ENCODE results near the gene RNF39. TPM values are rescaled to one million over a fixed set of nuclear protein-coding genes. Genes with fewer than 3 reads are reported as not detected.
A peak's percentile ranks its signal among the peaks of the same experiment; 100 is the strongest.
"Not testable (repeated sequence)": the region's sequence is repeated elsewhere in the genome, so short reads cannot be mapped to it uniquely, and the experiment has no call there.

The RNF39 gene
- not detected for total RNA-seq

DNA sequence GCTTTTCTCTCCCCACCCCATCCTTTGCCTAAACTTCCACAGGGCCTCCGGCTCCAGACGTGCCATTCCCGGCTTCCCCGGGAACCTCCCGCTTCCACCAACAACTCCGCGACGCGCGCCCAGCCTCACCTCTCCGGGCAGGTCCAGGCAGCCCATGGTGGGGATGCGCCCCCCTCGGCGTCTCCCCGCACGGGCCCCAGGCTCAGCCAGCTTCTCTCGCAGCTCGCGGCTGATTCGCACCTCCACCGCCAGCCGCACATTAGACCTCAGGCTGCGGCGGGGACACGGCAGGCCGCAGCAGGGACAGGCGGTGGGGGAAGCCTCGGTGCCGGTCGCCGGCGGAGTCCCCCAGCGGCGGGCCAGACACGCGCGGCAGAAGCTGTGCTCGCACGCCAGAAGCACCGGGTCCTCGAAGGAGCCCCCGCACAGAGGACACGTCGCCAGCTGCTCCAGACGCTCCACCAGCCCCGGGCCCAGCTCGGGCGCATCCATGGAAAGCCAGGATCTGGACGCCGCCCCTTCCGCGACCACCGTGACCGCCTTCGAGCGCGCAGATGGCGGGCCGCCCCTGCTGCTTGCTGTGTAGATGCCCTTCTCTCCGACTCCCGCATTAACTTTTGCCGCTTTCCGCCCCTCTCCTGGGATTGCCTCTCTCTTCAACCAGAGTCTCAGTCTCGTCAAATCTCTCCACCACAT lies at the start of gene RNF39:
TSS of gene RNF39 (minus strand) at position 676 of the 696 bp plus-strand sequence. CDS start at position 492, 184 bp downstream.
- H3K4me3 ChIP-seq, result peak within 1 kb of the TSS in 2 of 4 donors; percentile 13
- no peak for DNase-seq
- intact Hi-C loops (cut with DNase I; ENCODE audit: low total_unique reads), result no loop called here

GRCh38 chr6:30122515-30122914 lies 46.9 kb upstream of the RNF39 start:
- no peak for TF ChIP-seq POLR2A (IDR thresholded peaks at IDR 0.05)
- TF ChIP-seq CTCF (IDR thresholded peaks at IDR 0.05 in 4 of 5, conservative IDR thresholded peaks at IDR 0.05 in 1 of 5), result no peak
- Histone ChIP-seq H3K36me3 (no peaks in the 10 kb centered on the region), H3K4me3 (no peak overlapping the region), H3K27ac (no peak overlapping the region), H3K4me1 (peaks cover 0 to under 1% of the 10 kb centered on the region in 2 donors), H3K27me3 (peaks cover 7 to 13% (median 8%) of the 10 kb centered on the region in 3 donors), H3K9me3 (no peaks in the 10 kb centered on the region)
- intact Hi-C loops (cut with DNase I; ENCODE audit: low total_unique reads), result no loop called here
- DNase-seq, result no peak
- ATAC-seq, result no peak
- in situ Hi-C loops (cut with MboI; ENCODE audit: low sequenced_read_pairs in 4 of 4), result no loop called here

More for the DNA sequence above, at the start of gene RNF39:
- Histone ChIP-seq H3K27me3 (peaks cover 50 to 76% (median 68%) of the 10 kb centered on the region in 3 donors), H3K4me1 (peaks cover 7 to 13% of the 10 kb centered on the region in 2 donors), H3K27ac (no peak within 1 kb of the TSS), H3K9me3 (no peaks in the 10 kb centered on the region), H3K36me3 (peaks cover 0 to under 1% of the 10 kb centered on the region in 2 donors)
- no peak for ATAC-seq
- in situ Hi-C loops (cut with MboI; ENCODE audit: low sequenced_read_pairs in 4 of 4), result no loop called here
- TF ChIP-seq CTCF (IDR thresholded peaks at IDR 0.05 in 4 of 5, conservative IDR thresholded peaks at IDR 0.05 in 1 of 5) (no peak), POLR2A (IDR thresholded peaks at IDR 0.05) (no peak)

- Histone ChIP-seq H3K27me3 (peaks cover 0 to 8% (median under 1%) of the 10 kb centered on the region in 3 donors), H3K4me1 (no peaks in the 10 kb centered on the region), H3K27ac (no peak overlapping the region), H3K4me3 (no peak overlapping the region), H3K9me3 (no peaks in the 10 kb centered on the region), H3K36me3 (no peaks in the 10 kb centered on the region)
- no peak for ATAC-seq
- DNase-seq, result no peak
- TF ChIP-seq POLR2A (IDR thresholded peaks at IDR 0.05), result no peak
- no peak for TF ChIP-seq CTCF (IDR thresholded peaks at IDR 0.05 in 4 of 5, conservative IDR thresholded peaks at IDR 0.05 in 1 of 5)
- in situ Hi-C loops (cut with MboI; ENCODE audit: low sequenced_read_pairs in 4 of 4) (no loop called here), intact Hi-C loops (cut with DNase I; ENCODE audit: low total_unique reads) (no loop called here)
These were observed 46.1 kb upstream of the RNF39 start for GRCh38 chr6:30121446-30122366.

GRCh38 chr6:30118691-30119090 lies 43.1 kb upstream of the RNF39 start:
- in situ Hi-C loops (cut with MboI; ENCODE audit: low sequenced_read_pairs in 4 of 4); H3K27me3 ChIP-seq; H3K9me3 ChIP-seq; ATAC-seq; intact Hi-C loops (cut with DNase I; ENCODE audit: low total_unique reads); H3K4me1 ChIP-seq; H3K36me3 ChIP-seq; DNase-seq; H3K4me3 ChIP-seq; H3K27ac ChIP-seq: not testable (repeated sequence)

- H3K36me3 ChIP-seq, result no peaks in the 10 kb centered on the region
- H3K4me1 ChIP-seq, result no peaks in the 10 kb centered on the region
- no peak overlapping the region for H3K4me3 ChIP-seq
- TF ChIP-seq POLR2A (IDR thresholded peaks at IDR 0.05) (no peak), CTCF (IDR thresholded peaks at IDR 0.05 in 4 of 5, conservative IDR thresholded peaks at IDR 0.05 in 1 of 5) (no peak)
- H3K27ac ChIP-seq, result no peak overlapping the region
- intact Hi-C loops (cut with DNase I; ENCODE audit: low total_unique reads), result no loop called here
- H3K9me3 ChIP-seq, result no peaks in the 10 kb centered on the region
- ATAC-seq (no peak), DNase-seq (no peak)
- H3K27me3 ChIP-seq, result peaks cover 8 to 16% (median 13%) of the 10 kb centered on the region in 3 donors
- in situ Hi-C loops (cut with MboI; ENCODE audit: low sequenced_read_pairs in 4 of 4), result no loop called here
These were observed 41.2 kb upstream of the RNF39 start for GRCh38 chr6:30116724-30117123.
